ENCODE measurements around the gene NDUFS7.

DNA sequence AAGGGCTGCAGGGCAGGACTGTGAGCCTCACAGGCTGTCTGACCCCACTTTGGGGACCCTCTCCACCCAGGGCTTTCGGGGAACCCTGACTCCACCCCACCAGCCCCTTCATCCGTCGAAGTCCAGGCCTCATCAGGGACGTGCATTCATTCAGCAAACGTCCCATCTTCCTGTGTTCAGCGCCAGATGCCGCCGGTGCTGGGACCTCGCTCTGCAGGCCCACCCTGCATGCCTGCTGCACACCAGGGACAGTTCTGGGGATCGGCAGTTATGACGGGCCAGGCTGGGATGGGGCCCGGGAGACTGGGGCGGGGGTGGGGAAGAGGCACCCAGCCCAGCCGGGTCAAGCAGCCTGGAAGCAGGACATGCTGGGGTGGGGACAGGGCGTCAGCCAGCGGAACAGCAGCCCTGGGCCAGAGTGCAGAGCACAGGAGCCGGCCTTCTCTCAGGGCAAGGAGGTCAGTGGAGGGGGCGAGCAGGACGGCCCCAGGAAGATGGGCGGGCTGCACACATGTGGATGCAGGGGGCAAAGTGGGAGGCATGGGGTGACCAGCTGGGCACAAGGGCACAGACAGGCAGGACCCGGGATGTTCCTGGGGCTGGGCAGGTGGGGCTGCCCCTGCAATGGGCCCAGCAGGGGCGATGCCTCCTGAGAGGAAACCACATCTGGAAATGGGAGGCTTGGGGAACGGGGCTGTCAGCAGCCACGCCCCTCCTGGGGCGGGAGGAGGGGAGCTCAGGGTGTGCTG lies 12.5 kb downstream of the NDUFS7 start:
- TF ChIP-seq, protein P1, sequence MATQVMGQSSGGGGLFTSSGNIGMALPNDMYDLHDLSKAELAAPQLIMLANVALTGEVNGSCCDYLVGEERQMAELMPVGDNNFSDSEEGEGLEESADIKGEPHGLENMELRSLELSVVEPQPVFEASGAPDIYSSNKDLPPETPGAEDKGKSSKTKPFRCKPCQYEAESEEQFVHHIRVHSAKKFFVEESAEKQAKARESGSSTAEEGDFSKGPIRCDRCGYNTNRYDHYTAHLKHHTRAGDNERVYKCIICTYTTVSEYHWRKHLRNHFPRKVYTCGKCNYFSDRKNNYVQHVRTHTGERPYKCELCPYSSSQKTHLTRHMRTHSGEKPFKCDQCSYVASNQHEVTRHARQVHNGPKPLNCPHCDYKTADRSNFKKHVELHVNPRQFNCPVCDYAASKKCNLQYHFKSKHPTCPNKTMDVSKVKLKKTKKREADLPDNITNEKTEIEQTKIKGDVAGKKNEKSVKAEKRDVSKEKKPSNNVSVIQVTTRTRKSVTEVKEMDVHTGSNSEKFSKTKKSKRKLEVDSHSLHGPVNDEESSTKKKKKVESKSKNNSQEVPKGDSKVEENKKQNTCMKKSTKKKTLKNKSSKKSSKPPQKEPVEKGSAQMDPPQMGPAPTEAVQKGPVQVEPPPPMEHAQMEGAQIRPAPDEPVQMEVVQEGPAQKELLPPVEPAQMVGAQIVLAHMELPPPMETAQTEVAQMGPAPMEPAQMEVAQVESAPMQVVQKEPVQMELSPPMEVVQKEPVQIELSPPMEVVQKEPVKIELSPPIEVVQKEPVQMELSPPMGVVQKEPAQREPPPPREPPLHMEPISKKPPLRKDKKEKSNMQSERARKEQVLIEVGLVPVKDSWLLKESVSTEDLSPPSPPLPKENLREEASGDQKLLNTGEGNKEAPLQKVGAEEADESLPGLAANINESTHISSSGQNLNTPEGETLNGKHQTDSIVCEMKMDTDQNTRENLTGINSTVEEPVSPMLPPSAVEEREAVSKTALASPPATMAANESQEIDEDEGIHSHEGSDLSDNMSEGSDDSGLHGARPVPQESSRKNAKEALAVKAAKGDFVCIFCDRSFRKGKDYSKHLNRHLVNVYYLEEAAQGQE (IDR thresholded peaks at IDR 0.05; ENCODE audit: low read depth) = no peak
- TF ChIP-seq CEBPB (IDR thresholded peaks at IDR 0.05) = no peak
- no peak for TF ChIP-seq TCF12 (IDR thresholded peaks at IDR 0.05; ENCODE audit: low read depth)
- no peak for TF ChIP-seq EGR1 (IDR thresholded peaks at IDR 0.05)
- TF ChIP-seq, protein P2, sequence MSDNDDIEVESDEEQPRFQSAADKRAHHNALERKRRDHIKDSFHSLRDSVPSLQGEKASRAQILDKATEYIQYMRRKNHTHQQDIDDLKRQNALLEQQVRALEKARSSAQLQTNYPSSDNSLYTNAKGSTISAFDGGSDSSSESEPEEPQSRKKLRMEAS (IDR thresholded peaks at IDR 0.05) = no peak
- TF ChIP-seq, protein P3, sequence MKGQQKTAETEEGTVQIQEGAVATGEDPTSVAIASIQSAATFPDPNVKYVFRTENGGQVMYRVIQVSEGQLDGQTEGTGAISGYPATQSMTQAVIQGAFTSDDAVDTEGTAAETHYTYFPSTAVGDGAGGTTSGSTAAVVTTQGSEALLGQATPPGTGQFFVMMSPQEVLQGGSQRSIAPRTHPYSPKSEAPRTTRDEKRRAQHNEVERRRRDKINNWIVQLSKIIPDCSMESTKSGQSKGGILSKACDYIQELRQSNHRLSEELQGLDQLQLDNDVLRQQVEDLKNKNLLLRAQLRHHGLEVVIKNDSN (IDR thresholded peaks at IDR 0.05) = no peak
- no peak for TF ChIP-seq EP300 (IDR thresholded peaks at IDR 0.05; ENCODE audit: borderline replicate concordance)
- TF ChIP-seq ZBTB7A (IDR thresholded peaks at IDR 0.05; ENCODE audit: low read depth) = no peak
- no peak for TF ChIP-seq YY1 (IDR thresholded peaks at IDR 0.05; ENCODE audit: low read depth)
